Loucy (cell line): ENCODE data around the gene CACNA1A.
"Not testable (repeated sequence)": the region's sequence is repeated elsewhere in the genome, so short reads cannot be mapped to it uniquely, and the experiment has no call there.

Experiments
- H2AFZ ChIP-seq: fragments of 200-600 bp; sonication (generic); 2 replicates; pipeline ENCODE4 v1.6.0; 2016; ENCODE audit warnings: antibody characterized with exemption, mild to moderate bottlenecking, low read length, moderate library complexity
- H3F3A ChIP-seq: fragments of 200-600 bp; 2 replicates; pipeline ENCODE4 v1.6.0; 2016; ENCODE audit warnings: antibody characterized with exemption, low read depth, mild to moderate bottlenecking
- H3K27me3 ChIP-seq: fragments of 200-600 bp; sonication (generic); 2 replicates; pipeline ENCODE4 v1.6.1; 2014; ENCODE audit warnings: low read length, mild to moderate bottlenecking; ENCODE audit not compliant: insufficient read depth, poor library complexity, severe bottlenecking
- H3K36me3 ChIP-seq: fragments of 200-600 bp; sonication (generic); 2 replicates; pipeline ENCODE4 v1.6.1; 2016; ENCODE audit warnings: low read length; ENCODE audit not compliant: insufficient read depth
- H3K4me1 ChIP-seq: fragments of 200-600 bp; sonication (generic); 2 replicates; pipeline ENCODE4 v1.5.1; 2014; ENCODE audit warnings: low read length, mild to moderate bottlenecking; ENCODE audit not compliant: insufficient read depth, poor library complexity, severe bottlenecking
- H3K4me2 ChIP-seq: fragments of 200-600 bp; sonication (generic); 2 replicates; pipeline ENCODE4 v1.6.0; 2014; ENCODE audit warnings: antibody characterized with exemption, low read length, low read depth, mild to moderate bottlenecking; ENCODE audit not compliant: poor library complexity, severe bottlenecking
- H3K4me3 ChIP-seq: fragments of 200-600 bp; sonication (generic); 2 replicates; pipeline ENCODE4 v1.5.1; 2014; ENCODE audit warnings: low read length, mild to moderate bottlenecking, mixed read lengths; ENCODE audit not compliant: poor library complexity, severe bottlenecking
- H3K79me2 ChIP-seq: fragments of 200-600 bp; sonication (generic); 2 replicates; pipeline ENCODE4 v1.6.1; 2014; ENCODE audit warnings: low read length; ENCODE audit not compliant: insufficient read depth
- H3K9ac ChIP-seq: fragments of 200-600 bp; sonication (generic); 2 replicates; pipeline ENCODE4 v1.6.0; 2014; ENCODE audit warnings: mild to moderate bottlenecking, low read depth, low read length, moderate library complexity; ENCODE audit not compliant: poor library complexity, severe bottlenecking
- H3K9me2 ChIP-seq: fragments of 200-600 bp; sonication (generic); replicated peaks from 2 replicates; pipeline ENCODE4 v1.6.1; 2016; ENCODE audit warnings: low read depth, low read length, mixed read lengths
- H3K9me3 ChIP-seq: fragments of 200-600 bp; sonication (generic); 2 replicates; pipeline ENCODE4 v1.6.1; 2014; ENCODE audit warnings: mild to moderate bottlenecking, antibody characterized with exemption, low read length, low read depth; ENCODE audit not compliant: insufficient read depth
- H4K20me1 ChIP-seq: fragments of 200-600 bp; sonication (generic); 2 replicates; pipeline ENCODE4 v1.6.0; 2014; ENCODE audit warnings: antibody characterized with exemption, low read length, mild to moderate bottlenecking; ENCODE audit not compliant: insufficient read depth, poor library complexity, severe bottlenecking
- EZH2phosphoT487 ChIP-seq: fragments of 200-600 bp; IDR thresholded peaks from 2 replicates; pipeline ENCODE4 v1.6.1; 2018; ENCODE audit warnings: antibody characterized with exemption, mild to moderate bottlenecking, moderate library complexity, borderline replicate concordance
- TF ChIP-seq, protein P1 (sequence below): fragments of 200-600 bp; sonication (generic); conservative IDR thresholded peaks from 2 replicates; pipeline ENCODE4 v1.5.1; 2014; ENCODE audit warnings: mild to moderate bottlenecking, antibody characterized with exemption, low read length

The CACNA1A gene

DNA sequence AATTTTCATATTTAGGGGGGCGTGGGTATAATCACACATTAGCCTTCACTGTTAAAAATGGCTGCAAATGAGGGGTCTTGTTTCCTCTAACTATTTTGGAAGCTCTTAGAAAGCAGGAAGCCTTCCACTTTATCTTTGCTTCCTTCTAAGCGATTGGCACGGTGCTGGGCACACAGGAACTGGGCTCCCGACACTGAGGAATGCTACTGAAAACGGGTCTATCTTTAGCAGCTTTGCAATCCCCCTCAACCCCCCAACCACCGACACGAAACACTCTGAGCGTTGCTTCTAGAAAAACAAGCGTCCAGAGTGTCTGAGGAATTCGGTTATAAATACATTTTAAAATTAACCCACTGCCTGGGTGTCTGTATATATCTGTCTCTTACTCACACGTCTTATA is 143.6 kb downstream of the CACNA1A start:
- no peak overlapping the region for H3K4me2 ChIP-seq
- H3F3A ChIP-seq = no peaks in the 10 kb centered on the region
- H3K9me2 ChIP-seq = no peaks in the 10 kb centered on the region
- H3K79me2 ChIP-seq = no peaks in the 10 kb centered on the region
- H3K9ac ChIP-seq = no peak overlapping the region
- no peaks in the 10 kb centered on the region for H3K27me3 ChIP-seq
- H2AFZ ChIP-seq = no peak overlapping the region
- H4K20me1 ChIP-seq = no peaks in the 10 kb centered on the region
- H3K9me3 ChIP-seq = no peaks in the 10 kb centered on the region
- no peaks in the 10 kb centered on the region for H3K36me3 ChIP-seq
- H3K4me3 ChIP-seq = no peak overlapping the region
- TF ChIP-seq, protein P1, sequence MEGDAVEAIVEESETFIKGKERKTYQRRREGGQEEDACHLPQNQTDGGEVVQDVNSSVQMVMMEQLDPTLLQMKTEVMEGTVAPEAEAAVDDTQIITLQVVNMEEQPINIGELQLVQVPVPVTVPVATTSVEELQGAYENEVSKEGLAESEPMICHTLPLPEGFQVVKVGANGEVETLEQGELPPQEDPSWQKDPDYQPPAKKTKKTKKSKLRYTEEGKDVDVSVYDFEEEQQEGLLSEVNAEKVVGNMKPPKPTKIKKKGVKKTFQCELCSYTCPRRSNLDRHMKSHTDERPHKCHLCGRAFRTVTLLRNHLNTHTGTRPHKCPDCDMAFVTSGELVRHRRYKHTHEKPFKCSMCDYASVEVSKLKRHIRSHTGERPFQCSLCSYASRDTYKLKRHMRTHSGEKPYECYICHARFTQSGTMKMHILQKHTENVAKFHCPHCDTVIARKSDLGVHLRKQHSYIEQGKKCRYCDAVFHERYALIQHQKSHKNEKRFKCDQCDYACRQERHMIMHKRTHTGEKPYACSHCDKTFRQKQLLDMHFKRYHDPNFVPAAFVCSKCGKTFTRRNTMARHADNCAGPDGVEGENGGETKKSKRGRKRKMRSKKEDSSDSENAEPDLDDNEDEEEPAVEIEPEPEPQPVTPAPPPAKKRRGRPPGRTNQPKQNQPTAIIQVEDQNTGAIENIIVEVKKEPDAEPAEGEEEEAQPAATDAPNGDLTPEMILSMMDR = no peak
- no peak for TF ChIP-seq EZH2phosphoT487
- no peaks in the 10 kb centered on the region for H3K4me1 ChIP-seq

DNA sequence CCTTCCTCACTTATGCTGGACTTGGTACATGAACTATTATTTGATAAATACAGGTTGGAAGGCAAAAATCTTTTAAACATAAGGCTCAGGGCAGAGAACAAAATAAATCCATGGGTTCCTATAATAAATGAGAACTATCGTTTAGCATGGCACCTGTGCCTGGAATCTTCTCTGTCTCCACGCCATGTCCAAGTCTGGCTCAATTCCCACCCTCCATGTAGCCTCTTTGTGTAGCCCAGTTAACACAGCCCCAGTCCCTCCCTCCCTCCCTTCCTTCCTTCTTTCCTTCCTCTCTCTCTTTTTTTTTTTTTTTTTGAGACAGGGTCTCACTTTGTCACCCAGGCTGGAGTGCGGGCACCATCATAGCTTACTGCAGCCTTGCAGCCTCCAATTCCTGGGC is 144.6 kb downstream of the CACNA1A start:
- H3K79me2 ChIP-seq = not testable (repeated sequence)

DNA sequence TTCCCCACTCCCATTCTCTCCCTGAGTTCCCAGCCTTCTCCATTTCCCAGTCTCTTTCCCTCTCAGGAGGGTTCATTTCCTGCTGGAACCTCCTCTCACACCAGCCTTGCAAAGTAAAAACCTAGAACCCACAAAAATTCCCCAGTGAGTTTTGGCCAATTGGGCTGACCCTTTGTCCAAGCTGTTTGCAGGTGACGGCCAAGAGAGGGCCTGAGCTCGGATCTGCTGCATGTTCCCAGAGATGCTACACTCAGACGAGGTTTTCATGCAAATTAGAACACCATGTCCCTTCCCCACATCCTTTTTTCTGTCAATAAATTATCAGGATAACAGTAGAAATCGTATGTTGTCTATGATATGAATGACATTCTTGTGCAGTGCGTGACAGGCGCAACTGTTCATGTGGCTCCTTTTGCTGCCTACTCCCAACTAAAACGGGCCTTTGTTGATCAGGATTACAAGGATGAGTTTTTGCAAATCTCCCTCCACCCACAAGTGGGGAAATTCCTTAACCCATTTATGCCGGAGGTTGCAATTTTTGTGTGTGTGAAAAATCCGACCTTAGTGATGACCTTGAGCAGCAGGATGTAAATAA is 149.5 kb downstream of the CACNA1A start:
- Histone ChIP-seq H3K4me2 (no peak overlapping the region), H2AFZ (no peak overlapping the region), H3K27me3 (no peaks in the 10 kb centered on the region), H3K4me1 (no peaks in the 10 kb centered on the region), H3K9ac (no peak overlapping the region), H3K9me2 (no peaks in the 10 kb centered on the region), H3K4me3 (no peak overlapping the region), H3K9me3 (no peaks in the 10 kb centered on the region), H3K36me3 (no peaks in the 10 kb centered on the region), H4K20me1 (no peaks in the 10 kb centered on the region), H3K79me2 (no peaks in the 10 kb centered on the region), H3F3A (no peaks in the 10 kb centered on the region)
- no peak for TF ChIP-seq EZH2phosphoT487
- TF ChIP-seq, protein P1 = no peak

More for the DNA sequence above, 144.6 kb downstream of the CACNA1A start:
- not testable (repeated sequence) for H3K4me3 ChIP-seq, H4K20me1 ChIP-seq, H3K9ac ChIP-seq, H3K4me1 ChIP-seq, H2AFZ ChIP-seq, H3K27me3 ChIP-seq, H3K36me3 ChIP-seq, H3F3A ChIP-seq, H3K9me2 ChIP-seq, H3K9me3 ChIP-seq, H3K4me2 ChIP-seq

- no peaks in the 10 kb centered on the region for H3K36me3 ChIP-seq
- H3K9ac ChIP-seq = no peak overlapping the region
These were observed 150.1 kb downstream of the CACNA1A start for GRCh38 chr19:13356185-13356584.

More at GRCh38 chr19:13356185-13356584, 150.1 kb downstream of the CACNA1A start:
- Histone ChIP-seq H3K4me3 (no peak overlapping the region), H4K20me1 (no peaks in the 10 kb centered on the region), H2AFZ (no peak overlapping the region), H3F3A (no peaks in the 10 kb centered on the region), H3K4me1 (no peaks in the 10 kb centered on the region), H3K9me2 (no peaks in the 10 kb centered on the region), H3K4me2 (no peak overlapping the region), H3K27me3 (no peaks in the 10 kb centered on the region), H3K9me3 (no peaks in the 10 kb centered on the region), H3K79me2 (no peaks in the 10 kb centered on the region)
- no peak for TF ChIP-seq EZH2phosphoT487
- TF ChIP-seq, protein P1 = no peak
